ENCODE measurements around the gene POLG2. TPM values are rescaled to one million over a fixed set of nuclear protein-coding genes. Genes with fewer than 3 reads are reported as not detected.

POLG2 gene
- total and polyA plus RNA-seq, 10 of the 15 experiments (the other 5 are each of a cell fraction or from before 2014, with no cell fraction given): 10.2 to 27.7 (median 22.2) TPM

DNA sequence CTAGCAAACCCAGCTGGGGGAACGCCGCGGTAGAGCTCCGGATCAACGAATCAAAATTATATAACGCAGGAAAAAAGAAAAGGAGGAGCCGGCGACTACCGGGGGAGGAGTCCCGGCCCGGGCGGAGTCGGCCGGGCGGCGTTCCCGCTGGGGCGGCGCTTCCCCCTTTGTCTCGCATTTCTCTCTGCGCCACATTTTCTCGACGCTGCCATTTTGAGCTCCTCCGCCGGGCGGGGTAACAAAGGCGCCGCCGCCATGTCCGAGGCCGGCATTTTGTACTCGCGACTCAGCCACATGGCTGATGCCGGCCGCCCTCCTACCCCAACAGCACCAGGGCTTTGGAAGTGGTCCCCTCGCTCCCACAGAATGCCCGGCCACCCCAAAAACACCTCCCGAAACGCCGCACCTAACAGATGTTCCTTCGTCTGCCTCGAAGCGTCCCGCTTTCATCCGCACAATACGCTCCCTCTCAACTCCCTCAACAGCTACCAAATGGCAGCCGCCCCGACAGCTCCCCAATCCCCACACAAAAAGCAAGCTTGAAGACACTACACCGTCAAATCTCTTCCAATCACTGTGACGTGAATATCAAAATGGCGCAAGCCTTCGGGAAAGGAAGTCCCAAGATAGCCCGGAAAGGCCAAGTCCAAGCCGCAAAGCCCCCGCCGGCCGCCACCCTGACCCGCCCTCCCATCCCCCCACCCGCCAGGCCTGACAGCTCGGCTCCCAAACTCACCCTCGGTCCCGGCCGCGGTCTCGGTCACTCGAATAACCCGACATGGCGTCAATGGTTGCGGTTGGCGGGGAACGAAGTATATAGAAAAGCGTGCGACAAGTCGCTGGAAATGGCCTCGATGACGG is 8.7 kb upstream of the POLG2 start (continued):
- TF ChIP-seq EP300 (IDR thresholded peaks at IDR 0.05; ENCODE audit: borderline replicate concordance in 1 of 2, control insufficient read depth in 1 of 2, low read depth in 2 of 2, low read length in 2 of 2) (no peak), TBL1XR1 (IDR thresholded peaks at IDR 0.05; ENCODE audit: low read depth, low read length) (no peak), STAT3 (IDR thresholded peaks at IDR 0.05; ENCODE audit: low read depth, low read length) (no peak), RFX5 (IDR thresholded peaks at IDR 0.05; ENCODE audit: low read depth, low read length) (no peak), BCL11A (IDR thresholded peaks at IDR 0.05; ENCODE audit: low read depth, low read length) (peak; percentile 35; the same call in 1 of the 2 replicates), RAD51 (IDR thresholded peaks at IDR 0.05) (no peak), POLR2AphosphoS2 (IDR thresholded peaks at IDR 0.05; ENCODE audit: low read depth, low read length) (no peak), ZZZ3 (IDR thresholded peaks at IDR 0.05; ENCODE audit: control insufficient read depth, insufficient read length, low read depth) (no peak), IKZF2 (IDR thresholded peaks at IDR 0.05) (no peak), RELB (IDR thresholded peaks at IDR 0.05; ENCODE audit: low read depth) (peak; percentile 74; the same call in 1 of the 2 replicates), POLR2A (IDR thresholded peaks at IDR 0.05; ENCODE audit: low read depth, low read length) (no peak; the same call in none of the 2 replicates), RUNX3 (IDR thresholded peaks at IDR 0.05; ENCODE audit: low read length) (no peak), HDGF (IDR thresholded peaks at IDR 0.05) (peak; percentile 70), SREBF2 (IDR thresholded peaks at IDR 0.05; ENCODE audit: low read length) (no peak), NR2C2 (IDR thresholded peaks at IDR 0.05; ENCODE audit: borderline replicate concordance, control insufficient read depth, insufficient read length, low read depth) (no peak), KDM1A (IDR thresholded peaks at IDR 0.05; ENCODE audit: borderline replicate concordance) (no peak), E4F1 (IDR thresholded peaks at IDR 0.05; ENCODE audit: borderline replicate concordance, partially characterized antibody) (no peak), CEBPB (IDR thresholded peaks at IDR 0.05; ENCODE audit: borderline replicate concordance in 1 of 2, low read depth in 2 of 2, low read length in 2 of 2) (no peak), JUNB (IDR thresholded peaks at IDR 0.05) (no peak), SPI1 (IDR thresholded peaks at IDR 0.05; ENCODE audit: borderline replicate concordance, insufficient read depth, low read depth, low read length) (peak; percentile 43; the same call in 1 of the 2 replicates), NR2C1 (IDR thresholded peaks at IDR 0.05) (peak; percentile 67), IRF5 (IDR thresholded peaks at IDR 0.05; ENCODE audit: borderline replicate concordance) (no peak), SMAD1 (IDR thresholded peaks at IDR 0.05; ENCODE audit: low read depth, partially characterized antibody) (peak; percentile 51)

Data from GM12878 (cell line).